Right lobe of liver (tissue), 4 donors: Measurements from ENCODE around the gene XRRA1.

ENCODE experiments used
- POLR2A ChIP-seq: fragments of 450-650 bp; IDR thresholded peaks from one replicate; pipeline ENCODE4 v1.6.1; 2017; ENCODE audit warnings: antibody characterized with exemption, mild to moderate bottlenecking
- TF ChIP-seq, protein P1 (sequence below), 4 donors: fragments of 200-600 bp in 3 of 4; fragments of 450-650 bp in 1 of 4; IDR thresholded peaks; one replicate each; pipeline versions ENCODE4 v1.5.1 to v1.8.0; 2016 to 2022; ENCODE audit warnings: antibody characterized with exemption in 4 of 4, mild to moderate bottlenecking in 2 of 4
- donor health status: DM: no; HTN: no; CAD: no.
- donor health status: DM: no; HTN: no; CAD: no.
- donor health status: DM: no; HTN: yes; CAD: no.

DNA sequence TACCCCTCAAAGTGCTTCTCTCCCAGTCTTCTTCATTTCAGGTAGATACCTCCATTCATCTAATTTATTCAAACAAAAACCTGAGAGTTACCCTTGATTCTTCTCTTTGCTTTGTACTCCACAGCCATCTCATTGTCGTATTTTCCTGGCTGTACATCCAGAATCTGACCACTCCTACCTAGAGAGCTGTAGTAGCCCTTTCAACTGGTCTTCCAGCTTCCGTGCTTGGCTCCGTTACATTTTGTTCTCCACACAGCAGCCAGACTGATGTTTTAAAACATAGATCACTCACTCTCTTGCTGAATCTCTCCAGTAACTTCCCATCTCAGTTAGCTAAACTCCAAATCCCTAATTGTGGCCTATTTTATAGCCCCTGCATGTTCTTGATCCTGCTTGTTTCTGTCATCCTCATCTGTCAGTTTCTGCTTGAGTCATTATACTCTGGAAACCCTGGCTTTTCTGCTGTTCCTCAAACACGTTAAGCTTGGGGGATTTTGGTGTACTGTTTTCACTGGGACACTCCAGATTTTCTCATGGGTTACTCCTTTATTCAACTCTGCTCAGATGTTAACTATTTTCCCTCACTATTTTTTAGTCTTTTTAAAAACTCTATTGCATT lies 7.6 kb upstream of the XRRA1 start:
- TF ChIP-seq POLR2A, result no peak
- TF ChIP-seq, protein P1, sequence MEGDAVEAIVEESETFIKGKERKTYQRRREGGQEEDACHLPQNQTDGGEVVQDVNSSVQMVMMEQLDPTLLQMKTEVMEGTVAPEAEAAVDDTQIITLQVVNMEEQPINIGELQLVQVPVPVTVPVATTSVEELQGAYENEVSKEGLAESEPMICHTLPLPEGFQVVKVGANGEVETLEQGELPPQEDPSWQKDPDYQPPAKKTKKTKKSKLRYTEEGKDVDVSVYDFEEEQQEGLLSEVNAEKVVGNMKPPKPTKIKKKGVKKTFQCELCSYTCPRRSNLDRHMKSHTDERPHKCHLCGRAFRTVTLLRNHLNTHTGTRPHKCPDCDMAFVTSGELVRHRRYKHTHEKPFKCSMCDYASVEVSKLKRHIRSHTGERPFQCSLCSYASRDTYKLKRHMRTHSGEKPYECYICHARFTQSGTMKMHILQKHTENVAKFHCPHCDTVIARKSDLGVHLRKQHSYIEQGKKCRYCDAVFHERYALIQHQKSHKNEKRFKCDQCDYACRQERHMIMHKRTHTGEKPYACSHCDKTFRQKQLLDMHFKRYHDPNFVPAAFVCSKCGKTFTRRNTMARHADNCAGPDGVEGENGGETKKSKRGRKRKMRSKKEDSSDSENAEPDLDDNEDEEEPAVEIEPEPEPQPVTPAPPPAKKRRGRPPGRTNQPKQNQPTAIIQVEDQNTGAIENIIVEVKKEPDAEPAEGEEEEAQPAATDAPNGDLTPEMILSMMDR (IDR thresholded peaks at IDR 0.05), result no peak
